Endometrium (tissue), 2 donors: ENCODE results near the gene PRIMA1.

Experiments
- FAIRE-seq: peaks from 2 replicates; lab custom pipeline; 2012; peaks lifted over from hg19 to GRCh38; lab: Jason Lieb, UNC
- donor health status: control.
- donor health status: control.

The PRIMA1 gene

GRCh38 chr14:93731753-93732152 is 56.5 kb downstream of the PRIMA1 start:
- FAIRE-seq: no peak

DNA sequence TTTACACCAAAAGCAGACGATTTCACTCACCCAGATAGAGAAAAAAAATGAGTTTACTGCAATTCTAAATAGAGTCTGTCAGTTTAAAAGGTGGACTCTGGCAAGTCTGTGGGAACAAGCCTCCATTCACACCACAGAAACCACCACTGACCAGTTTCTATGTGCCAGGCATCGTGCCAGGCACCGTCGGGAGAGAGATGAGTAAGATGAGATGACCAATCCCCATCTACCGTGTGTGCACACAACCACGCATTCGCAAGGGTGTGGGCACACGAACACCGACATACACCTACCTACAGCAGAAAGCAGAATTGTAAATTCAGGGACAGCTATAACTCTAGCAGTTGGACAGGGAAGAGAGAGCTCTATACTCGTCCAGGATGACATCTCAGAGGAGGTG is 58.3 kb downstream of the PRIMA1 start:
- no peak for FAIRE-seq

GRCh38 chr14:93728651-93729016 is 59.7 kb downstream of the PRIMA1 start:
- FAIRE-seq: no peak

- FAIRE-seq: no peak
These were observed 60.2 kb downstream of the PRIMA1 start for GRCh38 chr14:93727917-93728650.

- no peak for FAIRE-seq
These were observed 61.1 kb downstream of the PRIMA1 start for GRCh38 chr14:93727039-93727740.

DNA sequence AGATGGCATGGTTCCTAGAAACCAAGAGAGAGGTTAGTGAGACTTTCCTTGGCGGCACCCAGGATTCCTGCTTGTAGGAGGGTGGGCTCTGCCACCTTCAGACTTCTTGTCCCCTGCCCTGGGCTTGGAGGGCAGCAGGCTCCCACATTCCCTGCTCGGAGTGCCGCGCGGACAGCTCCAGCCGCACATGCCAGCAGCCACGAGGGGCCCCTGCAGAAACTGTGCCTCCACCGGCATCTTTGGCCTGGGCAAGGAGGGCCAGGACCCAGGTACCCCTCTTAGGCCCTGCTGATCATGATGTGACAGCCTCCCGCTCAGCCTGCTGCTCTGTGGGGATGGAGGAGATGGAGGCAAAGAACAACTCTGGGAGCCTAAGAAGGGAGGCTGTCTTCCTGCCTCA is 62.3 kb downstream of the PRIMA1 start:
- no peak for FAIRE-seq

GRCh38 chr14:93725002-93725582 is 63.2 kb downstream of the PRIMA1 start:
- FAIRE-seq: no peak

DNA sequence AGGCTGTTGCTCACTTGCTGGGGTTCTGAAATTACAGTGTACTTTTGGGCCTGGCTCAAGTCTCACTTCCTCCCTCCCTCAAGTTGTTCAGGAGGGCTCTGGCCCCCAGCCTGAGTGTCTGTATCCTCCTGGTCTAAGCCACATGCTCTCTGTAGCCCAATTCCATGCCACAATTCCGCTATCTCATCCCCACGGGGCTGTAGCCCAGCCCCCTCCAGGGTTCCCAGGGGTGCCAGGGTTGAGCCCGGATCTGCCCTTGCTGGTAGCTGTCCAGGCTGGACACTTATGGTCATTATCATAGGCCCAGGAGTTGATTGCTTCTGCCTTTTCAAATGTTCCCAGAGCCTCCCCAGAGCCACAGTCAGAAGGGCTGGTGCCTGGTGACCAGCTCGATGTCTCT is 65.3 kb downstream of the PRIMA1 start:
- FAIRE-seq: no peak

- no peak for FAIRE-seq
These were observed 67.3 kb downstream of the PRIMA1 start for GRCh38 chr14:93720981-93721483.

DNA sequence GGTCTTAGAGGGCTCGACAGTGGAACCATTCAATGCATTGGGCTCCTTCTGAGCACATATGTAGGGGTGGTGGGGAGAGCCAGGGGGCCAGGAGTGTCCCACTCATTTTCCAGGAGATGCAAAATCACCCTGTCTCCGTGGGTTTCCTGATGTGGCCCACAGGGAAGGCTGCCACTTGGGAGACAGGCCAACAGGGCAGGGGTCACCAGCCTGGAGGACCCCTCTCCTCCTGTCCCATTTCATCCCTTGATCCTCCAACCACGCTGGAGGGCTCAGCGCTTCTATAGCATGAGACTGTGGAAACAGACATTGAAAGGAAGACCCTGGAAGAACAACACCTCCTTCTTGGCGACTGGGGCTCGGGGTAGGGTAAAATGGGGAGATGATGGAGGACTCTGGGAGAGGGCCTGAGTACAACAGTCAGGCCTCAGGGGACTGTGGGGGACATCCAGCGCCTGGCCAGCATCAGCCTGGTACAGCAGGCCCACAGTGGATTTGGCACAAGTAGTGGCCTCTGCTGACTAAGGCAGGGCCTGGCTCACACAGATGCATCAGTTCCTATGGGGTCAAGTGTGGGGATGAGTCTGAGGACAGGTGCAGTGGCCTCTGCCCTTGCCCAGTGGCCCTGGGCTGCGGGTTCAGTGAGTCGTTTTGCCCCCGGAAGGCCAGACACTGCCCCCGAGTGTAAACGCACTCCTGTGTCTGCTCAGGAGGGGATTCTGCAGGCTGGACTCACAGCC is 68.0 kb downstream of the PRIMA1 start:
- no peak for FAIRE-seq

DNA sequence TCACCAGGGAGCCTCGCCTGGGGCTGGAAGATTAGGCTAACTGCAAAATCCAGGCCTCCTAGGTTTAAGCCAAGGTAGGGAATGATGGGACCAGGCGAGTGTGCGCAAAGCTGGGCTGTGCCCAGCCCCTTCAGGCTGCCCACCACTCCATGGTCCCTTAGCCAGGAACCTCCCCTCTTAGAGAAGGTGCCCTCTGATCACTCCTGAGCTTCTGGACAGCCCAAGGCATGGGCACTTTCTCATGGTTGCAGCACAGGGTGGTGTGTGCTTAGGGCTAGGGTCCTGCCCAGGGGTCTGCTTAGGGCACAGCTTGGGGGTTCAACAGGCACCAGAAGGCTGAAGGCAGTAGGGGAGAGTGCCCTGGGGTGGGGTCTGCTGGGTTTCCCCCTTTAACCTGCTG is 69.0 kb downstream of the PRIMA1 start:
- FAIRE-seq: no peak

- FAIRE-seq: no peak
These were observed 70.5 kb downstream of the PRIMA1 start for GRCh38 chr14:93717668-93718320.

DNA sequence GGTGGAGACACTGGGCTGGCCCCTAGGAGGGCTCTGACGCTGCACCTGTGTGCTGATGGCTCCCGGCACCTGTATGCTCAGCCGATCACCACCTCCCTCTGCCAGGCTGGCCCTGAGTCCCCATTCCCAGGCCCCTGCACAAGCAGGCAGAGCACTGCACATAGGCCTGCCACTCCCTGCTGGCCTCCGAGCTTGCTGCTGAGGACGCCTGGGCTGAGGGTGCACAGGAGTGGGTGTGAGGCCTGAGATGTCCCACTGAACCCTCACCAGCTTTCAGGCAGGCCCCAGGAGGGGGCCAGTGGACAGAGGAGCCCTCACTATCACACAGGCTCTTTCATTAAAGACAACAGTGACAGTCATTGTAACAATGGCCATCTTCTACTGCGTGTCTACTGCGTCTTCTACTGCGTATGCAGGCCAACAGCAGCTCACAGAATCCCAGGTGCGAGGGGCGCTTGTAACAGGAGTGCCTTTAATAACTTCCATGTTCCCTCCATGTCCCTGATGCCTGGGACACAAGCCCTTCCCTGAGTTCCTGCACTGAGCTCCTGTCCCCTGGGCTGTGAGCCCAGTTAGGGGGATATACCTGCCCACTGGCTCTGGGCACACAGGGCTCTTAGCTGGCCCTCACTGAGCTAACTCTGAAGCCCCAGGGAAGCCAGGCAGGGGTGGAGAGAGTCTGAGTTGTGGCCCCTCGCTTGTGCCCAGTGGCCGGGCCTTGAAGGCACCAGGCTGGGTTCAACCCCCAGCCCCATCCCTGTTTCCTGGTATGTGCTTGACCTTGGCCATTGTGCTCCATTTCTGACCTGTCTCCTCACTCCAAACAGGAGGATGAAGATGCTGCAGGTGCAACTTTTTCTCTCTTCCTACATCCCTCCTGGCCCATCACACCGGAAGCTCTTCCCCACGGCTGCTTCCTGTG is 71.3 kb downstream of the PRIMA1 start:
- FAIRE-seq: no peak

GRCh38 chr14:93716002-93716745 is 72.1 kb downstream of the PRIMA1 start:
- no peak for FAIRE-seq

DNA sequence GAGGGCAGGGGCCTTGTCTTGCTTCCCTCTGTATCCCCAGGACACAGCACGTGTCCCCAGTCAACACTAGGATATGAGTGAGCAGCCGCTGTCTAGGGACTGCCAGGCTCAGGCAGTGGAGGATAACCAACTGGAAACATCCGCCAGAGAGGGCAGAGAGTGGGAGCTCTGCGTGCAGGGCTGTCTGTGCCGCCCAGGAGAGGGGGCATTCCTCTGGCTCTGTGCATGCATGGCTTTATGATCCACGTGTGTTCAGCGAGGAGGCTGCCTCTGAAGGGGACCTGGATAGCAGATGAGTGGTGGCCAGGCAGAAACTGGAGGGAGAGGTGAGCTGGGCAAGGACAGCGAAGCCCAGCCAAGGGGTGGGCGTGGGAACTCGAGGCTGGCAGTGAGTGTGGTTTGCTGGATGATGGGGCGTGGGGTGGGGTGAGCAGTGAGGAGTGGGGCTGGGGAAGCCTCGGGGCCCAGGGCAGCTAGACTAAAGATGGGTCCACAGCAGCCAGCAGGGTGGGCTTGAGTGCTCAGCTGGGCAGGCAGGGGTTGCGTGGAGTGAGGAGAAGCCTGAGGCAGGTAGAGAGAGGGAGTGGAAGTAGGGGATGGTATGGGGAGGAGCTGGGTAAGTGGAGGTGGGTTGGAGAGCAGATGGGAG is 72.9 kb downstream of the PRIMA1 start:
- FAIRE-seq: no peak

DNA sequence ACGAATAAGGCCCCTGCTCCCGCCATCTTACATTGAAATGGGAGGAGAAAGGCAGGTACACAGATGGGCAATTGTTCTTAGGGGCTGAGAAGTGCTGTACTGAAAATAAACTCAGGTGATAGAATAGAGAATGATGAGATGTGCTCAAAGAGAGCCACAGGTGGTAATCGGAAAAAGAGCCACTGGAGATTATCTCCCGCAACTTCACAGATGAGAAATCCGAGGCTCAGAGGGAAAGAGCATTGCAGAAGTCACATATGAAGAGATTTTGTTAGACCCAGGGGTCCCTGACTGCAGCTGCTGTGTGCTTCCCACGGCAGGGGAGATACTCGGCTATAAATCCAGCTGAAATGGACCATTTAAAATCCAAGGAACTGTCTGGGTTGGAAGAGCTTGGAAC is 73.7 kb downstream of the PRIMA1 start:
- no peak for FAIRE-seq

- no peak for FAIRE-seq
These were observed 74.4 kb downstream of the PRIMA1 start for GRCh38 chr14:93713726-93714405.

DNA sequence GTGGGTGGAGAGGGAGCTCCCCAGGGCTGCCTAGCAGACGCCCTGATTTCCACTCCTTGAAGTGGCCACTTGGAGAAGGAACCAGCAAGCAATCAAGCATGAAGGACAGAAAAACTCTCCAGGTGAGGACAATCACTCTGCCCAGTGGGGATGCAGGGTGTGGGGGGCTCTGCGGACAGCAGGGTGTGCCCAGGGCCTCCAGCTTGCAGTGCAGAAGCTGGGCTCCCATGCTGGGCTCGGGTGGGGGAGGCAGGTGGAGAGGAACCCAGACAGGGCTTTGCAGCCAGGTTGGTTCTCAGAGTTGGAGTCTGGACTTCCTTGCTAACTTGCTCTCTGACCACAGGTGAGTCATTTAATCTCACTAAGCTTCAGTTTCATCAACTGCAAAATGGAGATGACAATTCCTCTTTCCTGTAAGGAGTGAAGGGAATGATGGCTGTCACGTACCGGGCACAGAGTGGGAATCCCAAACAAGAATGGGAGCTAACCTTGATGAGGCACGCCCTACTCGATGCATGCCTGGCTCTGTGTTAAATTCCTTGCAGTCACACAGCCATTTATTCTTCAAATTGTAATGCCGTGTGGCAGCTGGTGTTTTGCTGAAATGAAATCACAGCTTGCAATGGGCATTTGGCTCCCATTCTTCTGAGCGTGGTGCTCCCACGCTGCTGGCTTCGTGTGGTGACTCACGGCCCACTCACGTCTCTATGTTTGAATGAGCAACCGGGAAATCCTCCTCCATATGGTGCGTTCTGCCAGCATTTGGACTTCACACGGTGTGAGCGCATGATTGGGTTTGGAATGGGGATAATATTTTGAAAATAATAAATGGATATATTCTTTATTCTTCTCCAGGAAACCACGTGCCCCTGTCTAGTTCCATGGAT is 75.2 kb downstream of the PRIMA1 start:
- FAIRE-seq: no peak
